DMS79 treated with DMSO at 0.1 percent for 48 hours (cell line): Measurements from ENCODE around the gene CLMN.

Source experiments
- DNase-seq: peaks from one replicate; lab custom pipeline; 2025; lab: John Stamatoyannopoulos, UW

The CLMN gene

GRCh38 chr14:95263527-95264231 lies 56.0 kb downstream of the CLMN start:
- no peak for DNase-seq

GRCh38 chr14:95262511-95262891 lies 57.2 kb downstream of the CLMN start:
- DNase-seq = no peak

- no peak for DNase-seq
Measured at GRCh38 chr14:95261616-95262510, 57.8 kb downstream of the CLMN start.

GRCh38 chr14:95260537-95261361 lies 59.0 kb downstream of the CLMN start:
- DNase-seq = no peak

GRCh38 chr14:95258754-95259593 lies 60.7 kb downstream of the CLMN start:
- no peak for DNase-seq

- DNase-seq = no peak
Measured at GRCh38 chr14:95258156-95258555, 61.6 kb downstream of the CLMN start.

GRCh38 chr14:95257521-95257920 lies 62.2 kb downstream of the CLMN start:
- DNase-seq = no peak

GRCh38 chr14:95256776-95257060 lies 63.0 kb downstream of the CLMN start:
- no peak for DNase-seq

- DNase-seq = peak; percentile 99
Measured at GRCh38 chr14:95256002-95256775, 63.5 kb downstream of the CLMN start.

GRCh38 chr14:95255487-95255886 lies 64.2 kb downstream of the CLMN start:
- peak; percentile 97 for DNase-seq

GRCh38 chr14:95255013-95255412 lies 64.7 kb downstream of the CLMN start:
- no peak for DNase-seq

GRCh38 chr14:95254288-95254687 lies 65.4 kb downstream of the CLMN start:
- DNase-seq = no peak

GRCh38 chr14:95253039-95253630 lies 66.6 kb downstream of the CLMN start:
- DNase-seq = no peak

- no peak for DNase-seq
Measured at GRCh38 chr14:95252219-95252618, 67.5 kb downstream of the CLMN start.

- DNase-seq = no peak
Measured at GRCh38 chr14:95250936-95251335, 68.8 kb downstream of the CLMN start.

- DNase-seq = peak; percentile 98
Measured at GRCh38 chr14:95250140-95250769, 69.5 kb downstream of the CLMN start.

GRCh38 chr14:95248432-95248831 lies 71.3 kb downstream of the CLMN start:
- DNase-seq = no peak

GRCh38 chr14:95246870-95247269 lies 72.8 kb downstream of the CLMN start:
- no peak for DNase-seq

- no peak for DNase-seq
Measured at GRCh38 chr14:95245334-95245733, 74.4 kb downstream of the CLMN start.

GRCh38 chr14:95244587-95244986 lies 75.1 kb downstream of the CLMN start:
- DNase-seq = no peak
